HTERT RPE-1 (cell line): ENCODE data around the gene HNRNPLL.
"Not testable (repeated sequence)": the region's sequence is repeated elsewhere in the genome, so short reads cannot be mapped to it uniquely, and the experiment has no call there.

Experiments used
- in situ Hi-C: fragments of 300-500 bp; cut with MboI; formaldehyde crosslinking; loops from 4 replicates; pipeline ENCODE4 v1.14.3; 2020; ENCODE audit warnings: low sequenced_read_pairs

The HNRNPLL gene

DNA sequence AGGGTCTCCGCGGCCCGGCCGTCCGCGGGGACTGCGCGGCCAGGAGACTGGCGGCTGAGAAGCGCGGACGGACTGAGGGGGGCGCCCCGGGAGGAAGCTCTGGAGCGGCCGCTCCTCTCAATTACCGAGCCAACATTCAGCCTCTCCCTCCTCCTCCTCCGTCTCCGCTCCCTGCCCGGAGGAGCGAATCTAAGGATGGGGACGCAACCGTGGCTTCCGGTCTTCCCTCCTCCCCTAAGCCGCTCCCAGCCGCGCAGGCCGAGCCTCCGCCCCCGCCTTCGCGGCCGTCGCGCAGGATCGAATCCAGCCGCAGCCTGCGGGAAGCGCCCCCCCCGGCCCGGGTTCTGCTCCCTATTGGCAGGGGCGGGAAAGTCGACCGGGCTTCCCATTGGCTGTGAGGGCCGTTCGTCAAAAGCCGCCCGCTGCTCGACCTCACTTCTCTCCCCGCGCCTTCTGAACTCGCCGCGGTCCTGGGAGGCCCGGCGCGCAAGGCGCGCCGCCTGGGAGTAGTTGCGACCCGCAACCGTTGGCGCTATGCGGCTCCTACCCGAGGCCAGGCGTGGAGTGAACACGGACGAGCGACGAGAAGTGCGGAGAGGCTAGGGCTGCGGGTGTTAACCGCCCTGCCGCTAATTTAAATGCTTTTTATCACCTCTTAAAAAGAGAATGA is at the start of gene HNRNPLL:
TSS of gene HNRNPLL (minus strand) at position 197 of the 670 bp plus-strand sequence. CDS start 302 bp downstream, outside the sequence.
- in situ Hi-C loops = no loop called here

DNA sequence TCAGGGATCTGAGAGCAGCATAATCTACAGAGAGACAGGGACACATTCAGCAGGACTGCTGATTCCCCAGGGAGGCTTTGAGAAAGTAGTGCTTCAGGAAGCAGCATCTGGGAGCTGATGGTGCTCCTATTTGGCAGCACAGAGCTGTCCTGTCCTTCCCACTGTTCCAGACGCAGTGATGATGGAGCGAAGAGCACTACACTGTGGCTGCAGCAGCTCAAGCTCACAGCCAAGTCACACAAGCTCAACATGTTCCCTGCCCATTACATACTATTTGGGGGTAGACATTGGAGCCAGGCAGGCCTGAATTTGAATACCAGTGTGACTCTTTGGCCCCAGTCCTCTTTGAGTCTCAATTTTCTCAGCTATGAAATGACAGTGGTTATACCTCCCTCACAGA is 48.0 kb upstream of the HNRNPLL start:
- in situ Hi-C loops = no loop called here

DNA sequence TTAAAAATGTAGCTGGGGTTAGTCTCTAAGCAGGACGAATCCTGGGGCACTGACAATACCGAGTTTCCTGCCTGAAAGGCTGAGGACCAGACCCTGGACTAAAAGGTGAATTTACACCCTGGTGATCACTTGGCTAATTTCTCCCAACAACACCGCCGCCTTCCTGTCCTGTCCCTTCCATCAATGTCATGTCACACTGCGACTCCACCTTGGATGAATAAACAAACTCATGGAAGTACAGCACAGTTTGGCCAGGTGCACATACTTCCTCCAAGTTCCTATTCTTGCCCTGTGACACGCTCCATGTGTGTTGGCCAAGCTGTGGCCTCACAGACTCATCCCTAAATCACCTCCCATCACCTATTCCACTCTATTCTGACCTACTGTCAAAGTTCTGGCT is 47.3 kb upstream of the HNRNPLL start:
- in situ Hi-C loops = no loop called here

DNA sequence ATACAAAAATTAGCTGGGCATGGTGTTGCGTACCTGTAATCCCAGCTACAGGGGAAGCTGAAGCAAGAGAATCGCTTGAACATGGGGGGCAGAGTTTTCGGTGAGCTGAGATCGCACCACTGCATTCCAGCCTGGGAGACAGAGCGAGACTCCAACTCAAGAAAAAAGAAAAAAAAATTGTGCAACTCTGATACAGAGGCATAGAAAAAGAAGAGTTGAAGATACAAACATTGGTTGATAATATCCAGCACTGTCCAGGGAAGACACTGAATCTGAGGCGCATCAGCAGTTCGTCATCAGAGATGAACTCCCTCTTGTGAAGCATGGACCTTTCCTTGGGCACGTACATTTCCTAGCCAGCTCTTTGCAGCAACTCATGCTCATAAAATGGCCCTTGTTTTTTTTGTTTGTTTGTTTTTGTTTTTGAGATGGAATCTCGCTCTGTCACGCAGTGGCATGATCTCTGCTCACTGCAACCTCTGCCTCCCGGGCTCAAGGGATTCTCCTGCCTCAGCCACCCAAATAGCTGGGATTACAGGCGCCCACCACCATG is 46.5 kb upstream of the HNRNPLL start:
- in situ Hi-C loops = no loop called here

DNA sequence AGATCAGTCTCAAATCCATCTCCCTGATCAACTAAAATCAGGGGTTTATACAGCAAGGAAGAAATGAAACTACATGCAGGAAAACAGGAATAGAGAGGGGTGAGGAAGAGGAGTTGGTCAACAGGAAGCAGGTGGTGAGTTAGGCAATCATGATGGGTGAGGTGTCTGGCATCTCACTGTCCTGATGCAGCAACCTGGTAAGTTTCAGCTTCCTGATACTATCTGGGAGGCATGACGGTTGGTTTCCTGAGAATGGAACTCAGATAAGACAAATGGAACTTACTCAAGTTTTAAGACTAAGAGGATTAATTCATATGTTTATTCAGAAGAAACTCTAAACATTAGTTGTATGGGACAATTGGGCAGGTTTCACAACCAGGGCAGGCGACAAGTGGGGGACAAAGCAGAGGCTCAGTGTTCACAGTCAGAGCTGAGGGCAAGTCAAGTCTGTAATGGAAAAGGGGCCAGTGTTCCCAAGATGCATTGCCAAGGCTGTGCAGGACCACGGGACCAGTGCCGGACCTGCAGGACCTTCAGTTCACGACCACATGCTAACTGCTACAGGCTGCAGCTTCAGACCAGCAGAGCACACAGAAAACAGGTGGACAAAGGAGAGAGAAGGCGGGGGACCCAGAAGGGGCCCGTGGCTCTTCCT is 45.5 kb upstream of the HNRNPLL start:
- in situ Hi-C loops = no loop called here

DNA sequence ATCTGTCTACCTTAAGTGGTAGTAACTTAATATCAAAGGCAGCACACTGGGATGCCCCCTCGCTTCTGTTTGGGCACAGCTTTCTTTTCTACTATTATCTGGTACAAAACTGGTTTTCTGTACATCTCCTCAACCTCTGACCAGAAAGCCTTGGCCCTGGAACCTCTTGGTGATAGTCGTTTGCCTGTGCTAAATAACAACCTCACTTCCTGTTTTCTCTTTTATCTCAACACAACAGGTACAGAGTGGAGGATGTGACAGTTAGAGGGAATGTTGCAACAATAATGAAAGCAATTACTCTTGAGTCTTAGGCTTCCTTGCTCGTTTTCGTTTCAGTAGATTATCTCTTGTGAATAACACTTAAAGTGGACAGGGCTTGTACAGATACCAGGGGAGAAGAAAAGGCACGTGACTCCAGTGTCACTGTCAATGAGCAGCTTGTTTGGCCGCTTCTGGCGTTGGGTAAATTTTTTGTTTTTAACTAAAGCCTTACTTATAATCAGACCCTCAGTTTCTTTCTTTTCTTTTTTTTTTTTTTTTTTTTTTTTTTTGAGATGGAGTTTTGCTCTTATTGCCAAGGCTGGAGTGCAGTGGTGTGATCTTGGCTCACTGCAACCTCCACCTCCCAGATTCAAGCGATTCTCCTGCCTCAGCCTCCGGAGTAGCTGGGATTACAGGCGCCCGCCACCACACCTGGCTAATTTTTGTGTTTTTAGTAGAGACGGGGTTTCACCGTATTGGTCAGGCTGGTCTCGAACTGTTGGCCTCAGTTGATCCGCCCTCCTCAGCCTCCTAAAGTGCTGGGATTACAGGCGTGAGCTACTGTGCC is 41.2 kb upstream of the HNRNPLL start:
- in situ Hi-C loops = not testable (repeated sequence)

DNA sequence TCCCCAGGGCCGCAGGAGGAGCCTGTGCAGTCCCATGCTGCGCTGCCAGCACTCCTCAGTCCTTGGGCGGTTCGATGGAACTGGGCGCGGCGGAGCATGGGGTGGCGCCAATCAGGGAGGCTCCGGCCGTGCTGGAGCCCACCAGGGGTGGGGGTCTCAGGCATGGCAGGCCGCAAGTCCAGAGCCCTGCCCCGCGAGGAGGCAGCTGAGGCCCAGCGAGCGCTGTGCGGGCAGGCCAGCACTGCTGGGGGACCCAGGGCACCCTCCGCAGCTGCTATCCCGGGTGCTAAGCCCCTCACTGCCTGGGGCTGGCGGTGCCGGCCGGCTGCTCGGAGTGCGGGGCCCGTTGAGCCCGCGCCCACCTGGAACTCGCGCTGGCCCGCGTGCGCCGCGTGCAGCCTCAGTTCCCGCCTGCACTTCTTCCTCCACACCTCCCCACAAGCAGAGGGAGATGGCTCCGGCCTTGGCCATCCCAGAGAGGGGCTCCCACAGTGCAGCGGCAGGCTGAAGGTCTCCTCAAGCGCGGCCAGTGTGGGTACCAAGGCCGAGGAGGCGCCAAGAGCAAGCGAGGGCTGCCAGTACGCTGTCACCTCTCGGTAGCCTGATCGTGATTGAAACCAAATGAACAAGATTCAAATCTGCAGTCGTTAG is 40.4 kb upstream of the HNRNPLL start:
- in situ Hi-C loops = no loop called here

DNA sequence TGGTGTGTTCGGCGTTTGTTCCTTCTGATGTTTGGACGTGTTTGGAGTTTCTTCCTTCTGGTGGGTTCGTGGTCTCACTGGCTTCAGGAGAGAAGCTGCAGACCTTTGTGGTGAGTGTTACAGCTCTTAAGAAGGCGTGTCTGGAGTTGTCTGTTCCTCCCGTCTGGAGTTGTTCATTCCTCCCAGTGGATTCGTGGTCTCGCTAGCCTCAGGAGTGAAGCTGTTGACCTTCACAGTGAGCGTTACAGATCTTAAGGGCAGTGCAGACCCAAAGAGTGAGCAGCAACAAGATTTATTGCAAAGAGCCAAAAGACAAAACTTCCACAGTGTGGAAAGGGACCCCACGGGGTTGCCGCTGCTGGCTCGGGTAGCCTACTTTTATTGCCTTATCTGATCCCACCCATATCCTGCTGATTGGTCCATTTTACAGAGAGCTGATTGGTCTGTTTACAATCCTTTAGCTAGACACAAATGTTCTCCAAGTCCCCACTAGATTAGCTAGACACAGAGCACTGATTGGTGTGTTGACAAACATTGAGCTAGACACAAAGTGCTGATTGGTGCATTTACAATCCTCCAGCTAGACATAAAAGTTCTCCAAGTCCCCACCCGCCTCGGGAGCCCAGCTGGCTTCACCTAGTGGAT is 39.8 kb upstream of the HNRNPLL start:
- in situ Hi-C loops = not testable (repeated sequence)

DNA sequence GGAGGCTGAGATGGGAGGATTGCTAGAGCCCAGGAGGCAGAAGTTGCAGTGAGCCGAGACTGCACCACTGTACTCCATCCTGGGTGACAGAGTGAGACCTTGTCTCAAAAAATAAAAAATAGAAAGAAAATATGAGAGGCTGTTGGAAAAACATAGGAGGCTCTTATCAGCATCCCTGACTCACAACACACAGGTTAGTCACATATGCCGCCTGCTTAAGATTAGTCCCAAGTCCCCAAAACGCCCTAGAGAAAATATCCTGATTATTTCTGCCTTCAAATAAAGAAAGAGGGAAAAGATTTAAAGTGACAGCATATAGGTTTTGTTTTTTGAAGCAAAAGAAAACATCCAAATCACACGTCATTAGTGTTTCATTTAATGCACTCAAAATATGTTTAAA is 33.3 kb upstream of the HNRNPLL start:
- in situ Hi-C loops = no loop called here

DNA sequence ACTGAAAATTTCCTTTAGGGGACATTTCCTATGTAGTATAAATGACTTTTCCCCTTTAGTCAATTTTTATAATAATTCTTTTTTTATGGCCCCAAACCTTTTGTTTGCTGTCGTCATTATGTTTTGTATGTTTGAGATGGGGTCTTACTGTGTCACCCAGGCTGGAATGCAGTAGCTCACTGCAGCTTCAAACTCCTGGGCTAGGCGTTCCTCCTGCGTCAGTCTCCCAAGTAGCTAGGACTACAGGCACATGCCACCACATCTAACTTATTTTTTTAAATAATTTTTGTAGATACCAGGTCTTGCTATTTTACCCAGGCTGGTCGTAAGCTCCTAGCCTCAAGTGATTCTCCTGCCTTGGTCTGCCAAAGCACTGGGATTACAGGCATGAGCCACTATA is 32.4 kb upstream of the HNRNPLL start:
- in situ Hi-C loops = no loop called here

DNA sequence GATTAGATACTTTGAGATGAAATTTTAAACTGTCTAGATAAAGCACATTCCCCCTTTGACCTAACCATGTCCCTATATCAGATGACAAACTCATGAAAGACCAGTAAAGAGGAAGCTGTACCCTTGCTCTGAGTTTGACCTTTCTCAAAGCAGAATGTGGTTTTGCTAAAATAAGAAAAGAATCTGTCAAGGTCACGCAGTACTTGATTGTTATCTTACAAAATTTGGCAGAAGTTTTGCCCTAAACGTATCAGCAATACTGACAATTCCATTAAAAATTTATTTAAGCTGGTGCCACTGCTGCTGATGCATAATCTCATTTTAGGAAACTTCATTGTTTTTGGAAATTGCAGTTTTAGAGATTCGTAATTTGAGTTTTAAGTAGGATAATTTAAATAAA is 32.0 kb upstream of the HNRNPLL start:
- in situ Hi-C loops = no loop called here

DNA sequence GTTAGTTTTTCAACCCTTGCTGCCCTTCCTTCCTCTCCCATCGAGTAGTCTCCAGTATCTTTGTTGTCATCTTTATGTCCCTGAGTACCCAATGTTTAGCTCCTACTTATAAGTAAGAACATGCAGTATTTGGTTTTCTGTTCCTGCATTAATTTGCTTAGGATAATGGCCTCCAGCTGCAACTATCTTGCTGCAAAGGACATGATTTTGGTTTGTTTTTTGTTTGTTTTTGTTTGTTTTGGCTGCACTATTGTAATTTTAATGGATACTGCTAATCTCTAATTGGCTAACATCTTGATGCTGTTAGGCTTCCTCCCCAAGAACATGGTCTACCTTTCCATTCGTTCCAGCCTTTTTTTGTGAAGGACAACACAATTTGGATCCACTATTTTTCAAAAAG is 31.2 kb upstream of the HNRNPLL start:
- in situ Hi-C loops = no loop called here

DNA sequence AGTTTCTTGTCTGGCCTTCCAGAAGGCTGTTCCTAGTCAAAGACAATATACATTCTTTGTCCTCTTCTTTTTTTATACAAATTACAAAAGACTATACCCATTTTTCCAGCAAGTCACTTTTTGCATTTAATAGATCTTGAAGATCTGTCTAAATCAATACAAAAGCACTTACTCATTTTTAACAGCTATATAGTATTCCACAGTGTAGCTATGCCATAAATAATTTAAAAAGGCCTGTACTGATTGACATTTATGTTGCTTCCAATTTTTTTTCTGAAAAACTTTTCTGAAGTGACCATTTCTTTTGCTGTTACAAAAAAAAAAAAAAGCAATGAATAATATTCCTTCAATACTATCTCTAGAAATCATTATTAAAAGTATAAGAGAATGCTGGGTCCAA is 30.3 kb upstream of the HNRNPLL start:
- in situ Hi-C loops = no loop called here

DNA sequence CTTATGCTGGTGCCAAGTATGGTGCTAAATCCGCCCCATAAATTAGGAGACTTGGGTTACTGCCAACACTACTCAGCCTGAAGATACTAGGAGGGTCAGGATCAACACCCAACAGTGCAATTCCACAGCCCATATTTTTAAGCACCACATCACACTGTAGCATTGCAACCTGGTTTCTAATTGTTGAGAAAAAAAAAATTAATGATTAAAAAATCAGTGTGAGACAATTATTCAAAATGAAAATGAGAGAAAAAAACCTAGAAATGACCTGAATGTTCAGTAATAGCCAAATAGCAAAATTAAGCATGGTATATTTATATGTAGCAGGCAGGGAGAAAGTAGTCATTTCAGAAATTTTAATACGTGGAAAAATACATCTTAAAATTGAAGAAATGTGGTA is 29.2 kb upstream of the HNRNPLL start:
- in situ Hi-C loops = no loop called here

DNA sequence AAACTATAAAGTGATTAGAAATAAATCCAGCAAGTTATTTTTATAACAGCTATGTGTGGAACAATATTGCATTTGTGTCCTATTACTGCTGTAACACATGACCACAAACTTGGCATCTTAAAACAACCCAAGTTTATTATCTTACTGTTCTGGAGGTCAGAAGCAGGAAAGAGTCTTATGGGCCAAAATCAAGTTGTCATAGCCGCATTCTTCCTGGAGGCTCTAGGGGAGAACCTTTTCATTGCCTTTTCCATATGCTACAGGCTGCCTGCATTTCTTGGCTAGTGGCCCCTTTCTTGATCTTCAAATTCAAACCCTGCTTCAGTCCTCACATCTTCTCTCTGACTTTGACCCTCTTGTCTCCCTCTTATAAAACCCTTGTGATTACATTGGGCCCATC is 27.0 kb upstream of the HNRNPLL start:
- in situ Hi-C loops = no loop called here

DNA sequence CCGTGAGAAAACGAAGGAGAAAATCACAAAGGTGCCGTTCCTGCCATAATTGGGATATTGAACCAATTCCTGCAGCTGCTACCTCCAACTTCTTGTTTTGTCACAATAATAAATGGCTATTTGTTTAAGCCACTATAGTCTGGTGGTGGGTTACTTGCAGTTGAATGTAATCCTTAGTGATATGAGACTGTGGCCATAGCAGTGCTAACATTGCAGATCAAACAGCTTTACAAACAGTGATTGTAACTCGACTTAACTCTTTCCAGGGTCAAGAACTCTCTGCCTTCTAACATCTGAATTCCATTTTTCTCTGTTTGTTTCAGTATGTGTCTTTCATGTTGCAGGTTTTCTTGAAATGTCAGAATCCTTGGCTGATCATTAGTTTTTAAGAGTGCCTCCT is 24.7 kb upstream of the HNRNPLL start:
- in situ Hi-C loops = no loop called here

DNA sequence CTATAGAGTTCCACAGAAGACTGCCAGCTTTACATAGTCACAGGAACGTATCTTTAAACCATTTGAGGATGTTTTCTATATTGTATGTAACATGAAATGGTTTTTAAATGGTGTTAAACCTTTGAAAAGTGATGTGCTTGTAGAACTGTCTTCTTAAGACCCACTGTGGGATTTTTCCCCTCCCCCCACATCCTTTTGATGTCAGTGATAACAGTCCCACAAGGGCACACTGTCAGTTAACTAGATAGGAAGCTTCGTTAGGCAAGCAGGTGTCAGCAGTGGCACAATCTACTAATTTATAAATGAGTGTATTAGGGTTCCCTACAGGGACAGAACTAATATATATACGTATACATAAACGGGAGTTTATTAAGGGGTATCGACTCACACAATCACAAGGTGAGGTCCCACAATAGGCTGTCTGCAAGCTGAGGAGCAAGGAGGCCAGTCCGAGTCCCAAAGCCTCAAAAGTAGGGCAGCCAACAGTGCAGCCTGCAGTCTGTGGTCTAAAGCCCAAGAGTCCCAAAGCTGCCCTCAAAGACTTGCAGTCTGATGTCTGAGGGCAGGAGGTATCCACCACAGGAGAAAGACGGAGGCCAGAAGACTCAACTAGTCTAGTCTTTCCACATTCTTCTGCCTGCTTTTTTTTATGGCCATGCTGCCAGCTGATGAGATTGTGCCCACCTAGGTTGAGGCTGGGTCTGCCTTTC is 23.8 kb upstream of the HNRNPLL start:
- in situ Hi-C loops = no loop called here

DNA sequence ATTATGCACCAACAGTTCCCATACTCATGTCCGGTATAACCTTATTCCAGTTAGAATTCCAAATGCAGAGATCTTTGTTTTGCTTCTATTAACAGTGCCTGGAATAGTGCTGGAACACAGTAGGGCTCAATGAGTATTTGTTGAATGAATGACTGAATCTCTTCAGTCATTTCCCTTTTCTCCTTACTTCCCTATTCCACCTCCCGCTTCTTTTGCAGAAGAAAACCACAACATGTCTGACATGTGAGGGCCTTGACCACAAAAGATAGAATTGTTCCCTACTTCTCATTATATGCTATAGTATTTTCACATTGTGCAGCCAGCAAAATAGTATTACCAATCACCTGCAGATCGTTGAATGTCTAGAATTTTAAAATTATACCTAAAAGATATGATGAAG is 19.5 kb upstream of the HNRNPLL start:
- in situ Hi-C loops = no loop called here

DNA sequence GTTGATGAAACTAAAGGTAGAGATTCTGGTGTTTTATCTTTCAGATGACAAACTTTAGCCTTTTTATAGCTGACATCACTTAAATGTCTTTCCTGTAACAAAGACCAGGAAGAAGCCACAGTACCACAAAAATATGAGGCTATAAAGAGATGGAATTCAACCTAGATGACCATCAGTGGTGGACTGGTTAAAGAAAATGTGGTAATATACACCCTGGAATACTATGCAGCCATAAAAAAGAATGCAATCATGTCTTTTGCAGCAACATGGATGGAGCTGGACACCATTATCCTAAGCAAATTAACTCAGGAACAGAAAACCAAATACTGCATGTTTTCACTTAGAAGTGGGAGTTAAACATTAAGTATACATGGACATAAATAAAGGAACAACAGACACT is 18.3 kb upstream of the HNRNPLL start:
- in situ Hi-C loops = no loop called here
